Stomach (tissue), 9 donors: ENCODE data around the gene CNDP2. TPM values are rescaled to one million over a fixed set of nuclear protein-coding genes. Genes with fewer than 3 reads are reported as not detected.

Source experiments
- DNase-seq, 2 donors: peaks; one replicate each; pipeline versions ENCODE4 v3.0.0 to v3.0.0-alpha.2; 2013 to 2019
- H3K27ac ChIP-seq, 5 donors: fragments of 200-600 bp in 4 of 5; sonication (generic) in 4 of 5; one replicate each; pipeline ENCODE4 v1.5.1; 2013 to 2019; ENCODE audit warnings: mild to moderate bottlenecking in 1 of 5, moderate library complexity in 1 of 5
- H3K27me3 ChIP-seq, 3 donors: fragments of 200-600 bp; sonication (generic); one replicate each; pipeline ENCODE4 v1.5.1; 2017 to 2019; ENCODE audit warnings: mixed run types in 1 of 3
- H3K36me3 ChIP-seq, 4 donors: fragments of 200-600 bp; sonication (generic); 1 replicate in 3 of 4; 2 replicates in 1 of 4; pipeline ENCODE4 v1.5.1; 2016 to 2019
- H3K4me1 ChIP-seq, 4 donors: fragments of 200-600 bp; sonication (generic); one replicate each; pipeline ENCODE4 v1.5.1; 2016 to 2019
- H3K4me3 ChIP-seq, 4 donors: fragments of 200-600 bp; sonication (generic) in 3 of 4; one replicate each; pipeline ENCODE4 v1.5.1; 2016 to 2019; ENCODE audit warnings: mild to moderate bottlenecking in 1 of 4
- H3K9me3 ChIP-seq, 4 donors: fragments of 200-600 bp; sonication (generic); one replicate each; pipeline ENCODE4 v1.5.1; 2016 to 2019
- CTCF ChIP-seq, 7 experiments: fragments of 450-650 bp in 4 of 7; fragments of 200-600 bp in 3 of 7; sonication (generic) in 3 of 7; IDR thresholded peaks; one replicate each; pipeline ENCODE4 v1.5.1; 2016 to 2019; ENCODE audit warnings: antibody characterized with exemption in 7 of 7, control low read depth in 2 of 7, mild to moderate bottlenecking in 1 of 7
- EP300 ChIP-seq: sonication (generic); formaldehyde crosslinking; IDR thresholded peaks from one replicate; pipeline ENCODE4 v1.6.1; 2017; ENCODE audit warnings: antibody characterized with exemption
- POLR2A ChIP-seq, 4 donors: fragments of 450-650 bp; IDR thresholded peaks; one replicate each; pipeline ENCODE4 v1.6.1; 2016; ENCODE audit warnings: antibody characterized with exemption in 4 of 4, control low read depth in 2 of 4, mild to moderate bottlenecking in 1 of 4, moderate library complexity in 1 of 4
- POLR2AphosphoS5 ChIP-seq, 3 donors: sonication (generic); formaldehyde crosslinking; IDR thresholded peaks; one replicate each; pipeline ENCODE4 v1.6.1; 2016; ENCODE audit warnings: antibody characterized with exemption in 3 of 3
- WGBS, 5 donors: extraction: QIAGEN DNeasy Blood & Tissue Kit in 3 of 5; methylation state at CpG; one replicate each; pipeline versions ENCODE4 v1.1.5 to v1.1.7; 2013 to 2018; 5-methylcytosine and 5-hydroxymethylcytosine counted together
- intact Hi-C: fragments of 100-400 bp; cut with DNase I; formaldehyde crosslinking; loops from one replicate; pipeline ENCODE4 v1.15.1; 2023; ENCODE audit warnings: low total_unique reads
- polyA plus RNA-seq, 3 donors: library from polyadenylated mRNA; stranded (reverse); fragments of 200-250 nt; gene quantifications; one replicate each; pipeline ENCODE4 v1.2.3, GENCODE V29; 2013
- total RNA-seq, 5 donors: library from RNA; depleted of rRNA; stranded (reverse); fragments of >200 nt; gene quantifications; one replicate each; pipeline versions ENCODE4 v1.1.0 to v1.2.3, GENCODE V29; 2014 to 2016
- donor health status: healthy with polysubstance abuse.
- donor health status: Bipolar disorder and iron deficiency.
- donor health status: healthy.

The CNDP2 gene
- total and polyA plus RNA-seq, 8 donors = 12.8 to 204 (median 113) TPM

DNA sequence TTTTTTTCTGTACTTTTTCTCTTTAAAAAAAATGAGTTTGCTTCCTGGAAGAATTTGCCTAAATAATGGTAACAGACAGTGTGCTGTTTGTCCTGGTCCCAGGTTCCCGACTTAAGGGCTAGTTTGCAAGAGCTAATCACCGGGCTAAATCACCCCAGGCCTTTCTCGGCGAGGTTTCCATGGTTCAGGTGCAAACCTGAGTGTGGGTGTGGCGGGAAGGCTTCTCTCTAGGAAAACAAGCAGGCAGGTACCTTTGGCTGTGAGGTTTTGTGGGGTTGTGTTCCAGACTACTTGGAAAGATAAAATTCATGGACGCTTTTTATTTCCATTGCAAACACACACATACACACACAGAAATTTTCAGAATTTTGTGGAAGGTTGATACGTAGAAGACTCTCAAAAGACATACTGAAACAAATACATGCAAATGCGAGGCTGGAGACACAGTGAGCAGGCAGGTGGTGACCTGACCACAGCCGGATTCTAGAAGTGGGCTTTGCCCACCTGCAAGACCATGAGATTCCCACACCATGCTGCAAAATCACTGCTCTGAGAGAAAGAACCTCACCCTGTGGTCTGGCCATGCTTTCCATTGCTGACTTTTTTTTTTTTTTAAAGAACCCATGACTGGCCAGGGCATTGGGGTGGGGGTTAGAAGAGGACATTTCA is 39.0 kb downstream of the CNDP2 start:
- H3K36me3 ChIP-seq = no peaks in the 10 kb centered on the region
- intact Hi-C loops = no loop called here
- DNase-seq = peak in 1 of 2 donors; percentile 38

DNA sequence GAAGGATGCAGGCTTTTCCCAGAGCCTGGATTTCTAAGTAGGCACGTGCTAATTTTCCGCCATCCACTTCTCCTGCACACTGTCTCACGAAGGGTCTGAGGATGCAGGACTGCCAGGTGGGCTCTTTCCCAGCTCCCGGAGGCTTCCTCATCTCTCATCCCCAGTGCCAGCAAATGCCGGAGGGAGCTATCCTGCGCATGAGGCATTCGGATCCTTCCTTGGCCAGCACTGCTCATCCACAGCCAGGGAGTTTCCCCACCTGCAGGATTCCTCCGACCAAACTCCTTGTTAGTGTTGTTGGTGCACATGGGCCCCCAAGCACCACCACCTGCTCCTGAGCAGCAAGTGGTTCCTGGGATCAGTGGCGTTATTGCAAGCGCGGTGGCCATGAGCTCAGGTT is 43.1 kb downstream of the CNDP2 start:
- Histone ChIP-seq H3K36me3 (no peaks in the 10 kb centered on the region), H3K9me3 (no peaks in the 10 kb centered on the region), H3K4me1 (peaks cover 0 to 11% (median 6%) of the 10 kb centered on the region in 4 donors), H3K27me3 (no peaks in the 10 kb centered on the region), H3K27ac (no peak overlapping the region), H3K4me3 (no peak overlapping the region)
- peak in 1 of 2 donors; percentile 21 for DNase-seq
- intact Hi-C loops = no loop called here
- 78 to 82% (median 79%) methylated on average over 11 of the region's 11 CpGs for WGBS, 5 donors
- no peak for TF ChIP-seq EP300
- TF ChIP-seq CTCF (IDR thresholded peaks at IDR 0.05) = no peak
- TF ChIP-seq POLR2AphosphoS5 (IDR thresholded peaks at IDR 0.05) = no peak
- TF ChIP-seq POLR2A (IDR thresholded peaks at IDR 0.05) = no peak

More for the DNA sequence above, 39.0 kb downstream of the CNDP2 start:
- H3K9me3 ChIP-seq = no peaks in the 10 kb centered on the region
- no peaks in the 10 kb centered on the region for H3K27me3 ChIP-seq
- peaks cover 0 to 12% (median 7%) of the 10 kb centered on the region in 4 donors for H3K4me1 ChIP-seq
- H3K4me3 ChIP-seq = no peak overlapping the region
- H3K27ac ChIP-seq = no peak overlapping the region
- TF ChIP-seq POLR2A (IDR thresholded peaks at IDR 0.05) (no peak), EP300 (no peak), CTCF (IDR thresholded peaks at IDR 0.05) (no peak), POLR2AphosphoS5 (IDR thresholded peaks at IDR 0.05) (no peak)
- 41 to 60% (median 54%) methylated on average over 9 of the region's 9 CpGs for WGBS, 5 donors

- intact Hi-C loops = no loop called here
- H3K27me3 ChIP-seq = no peaks in the 10 kb centered on the region
- TF ChIP-seq POLR2A (IDR thresholded peaks at IDR 0.05) = no peak
- no peak for TF ChIP-seq POLR2AphosphoS5 (IDR thresholded peaks at IDR 0.05)
- TF ChIP-seq EP300 = no peak
- TF ChIP-seq CTCF (IDR thresholded peaks at IDR 0.05) = no peak
- no peak overlapping the region for H3K4me3 ChIP-seq
- peaks cover 0 to 11% (median 6%) of the 10 kb centered on the region in 4 donors for H3K4me1 ChIP-seq
- no peaks in the 10 kb centered on the region for H3K9me3 ChIP-seq
- 72 to 86% (median 80%) methylated on average over 15 to 20 of the region's 20 CpGs for WGBS, 5 donors
- peak in 1 of 2 donors; percentile 25 for DNase-seq
- H3K27ac ChIP-seq = no peak overlapping the region
- no peaks in the 10 kb centered on the region for H3K36me3 ChIP-seq
Measured at GRCh38 chr18:74540652-74541421, 44.7 kb downstream of the CNDP2 start.

GRCh38 chr18:74541703-74542555 is 45.8 kb downstream of the CNDP2 start:
- Histone ChIP-seq H3K27ac (peak overlapping the region in 4 of 5 donors; percentile 9 to 78 (median 43)), H3K9me3 (no peaks in the 10 kb centered on the region), H3K36me3 (no peaks in the 10 kb centered on the region), H3K4me3 (no peak overlapping the region), H3K4me1 (peaks cover 9 to 18% (median 16%) of the 10 kb centered on the region in 4 donors), H3K27me3 (no peaks in the 10 kb centered on the region)
- intact Hi-C loops = no loop called here
- WGBS, 5 donors = 59 to 75% (median 65%) methylated on average over 14 to 15 of the region's 15 CpGs
- peak; percentile 73 to 80 for DNase-seq
- TF ChIP-seq POLR2AphosphoS5 (IDR thresholded peaks at IDR 0.05) (peak in 1 of 3 donors; percentile 46), POLR2A (IDR thresholded peaks at IDR 0.05) (no peak), EP300 (no peak), CTCF (IDR thresholded peaks at IDR 0.05) (no peak)
